Measurements from ENCODE around the gene KCNC3. TPM values are rescaled to one million over a fixed set of nuclear protein-coding genes. Genes with fewer than 3 reads are reported as not detected.

The KCNC3 gene
- total and polyA plus RNA-seq, 4 donors, result 0.56 to 1.6 (median 1.1) TPM

DNA sequence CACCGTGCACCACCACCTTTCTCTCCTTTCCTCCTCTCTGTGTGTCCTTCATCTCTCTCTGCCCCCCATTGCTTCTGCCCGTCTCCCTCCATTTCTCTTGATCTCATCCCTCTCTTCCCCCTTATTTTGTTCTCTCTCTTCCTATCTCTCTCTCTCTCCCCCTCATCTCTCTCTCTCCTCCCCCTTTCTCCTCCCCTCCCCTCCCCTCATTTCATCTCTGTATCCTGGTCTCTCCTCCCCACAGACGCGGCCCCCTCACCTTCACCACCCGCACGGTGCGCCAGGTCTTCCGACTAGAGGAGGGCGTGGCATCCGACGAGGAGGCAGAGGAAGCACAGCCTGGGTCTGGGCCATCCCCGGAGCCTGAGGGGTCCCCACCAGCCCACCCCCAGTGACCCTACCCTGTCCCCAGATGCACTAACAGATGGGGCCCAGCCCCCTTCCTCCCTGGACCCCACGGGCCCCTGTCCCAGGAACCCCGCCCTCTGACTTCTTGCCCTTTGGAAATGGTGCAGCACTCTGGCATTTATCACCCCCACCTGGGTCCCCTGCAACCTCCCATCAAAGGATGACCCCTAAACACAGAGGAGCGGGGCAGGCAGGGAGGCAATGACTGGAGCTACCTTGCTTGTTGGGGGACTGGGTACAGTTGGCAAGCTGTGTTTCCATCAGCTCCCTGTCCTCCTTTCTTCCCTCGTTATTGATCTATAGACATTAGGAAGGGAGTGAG is 19.6 kb downstream of the KCNC3 start:
- peaks cover 2 to 4% (median 3%) of the 10 kb centered on the region in 4 donors for H3K27me3 ChIP-seq (ENCODE audit: control insufficient read depth in 4 of 4, insufficient read depth in 4 of 4, low read length in 3 of 4)
- WGBS, result 86% methylated on average over 16 of the region's 16 CpGs

DNA sequence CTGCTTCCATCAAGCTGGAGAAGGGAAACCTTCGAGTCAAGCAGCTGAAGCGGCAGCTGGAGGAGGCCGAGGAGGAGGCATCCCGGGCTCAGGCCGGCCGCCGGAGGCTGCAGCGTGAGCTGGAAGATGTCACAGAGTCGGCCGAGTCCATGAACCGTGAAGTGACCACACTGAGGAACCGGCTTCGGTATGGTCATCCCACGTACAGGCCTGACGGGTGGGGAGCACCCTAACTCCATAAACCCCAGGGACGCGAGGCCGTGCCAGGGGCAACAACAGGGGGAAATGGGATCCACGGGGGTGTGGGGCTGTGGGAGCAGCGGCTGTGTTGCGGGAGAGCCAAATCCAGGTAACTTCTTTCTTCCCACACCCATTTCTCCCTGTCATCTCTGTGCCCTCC is 20.2 kb downstream of the KCNC3 start:
- H3K9ac ChIP-seq (ENCODE audit: low read depth in 1 of 2, low read length in 2 of 2), result no peak overlapping the region
- no peak overlapping the region for H3K27ac ChIP-seq (ENCODE audit: low read depth in 1 of 2, low read length in 2 of 2)
- no peak for DNase-seq (ENCODE audit: low spot score)
- no peaks in the 10 kb centered on the region for H3K4me1 ChIP-seq (ENCODE audit: control insufficient read depth in 4 of 4, insufficient read depth in 4 of 4, low read length in 3 of 4)
- no peak overlapping the region for H3K4me3 ChIP-seq (ENCODE audit: low read depth in 1 of 3, low read length in 3 of 3)
- TF ChIP-seq RAD21 (IDR thresholded peaks at IDR 0.05) (no peak), FOXA2 (IDR thresholded peaks at IDR 0.05) (no peak), HNF4G (IDR thresholded peaks at IDR 0.05) (no peak)
- TF ChIP-seq, protein P1, sequence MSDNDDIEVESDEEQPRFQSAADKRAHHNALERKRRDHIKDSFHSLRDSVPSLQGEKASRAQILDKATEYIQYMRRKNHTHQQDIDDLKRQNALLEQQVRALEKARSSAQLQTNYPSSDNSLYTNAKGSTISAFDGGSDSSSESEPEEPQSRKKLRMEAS (IDR thresholded peaks at IDR 0.05), result no peak
- H3K9me3 ChIP-seq (ENCODE audit: control insufficient read depth in 4 of 4, low read length in 3 of 4), result no peaks in the 10 kb centered on the region
- 96% methylated on average over 21 of the region's 21 CpGs for WGBS
- H3K36me3 ChIP-seq (ENCODE audit: control insufficient read depth in 4 of 4, insufficient read depth in 3 of 4, low read depth in 1 of 4, low read length in 3 of 4), result peaks cover 1 to 22% (median 9%) of the 10 kb centered on the region in 4 donors
- H3K27me3 ChIP-seq (ENCODE audit: control insufficient read depth in 4 of 4, insufficient read depth in 4 of 4, low read length in 3 of 4), result peaks cover 0 to 4% (median 3%) of the 10 kb centered on the region in 4 donors

More for the DNA sequence above, 19.6 kb downstream of the KCNC3 start:
- Histone ChIP-seq H3K9me3 (ENCODE audit: control insufficient read depth in 4 of 4, low read length in 3 of 4) (no peaks in the 10 kb centered on the region), H3K4me1 (ENCODE audit: control insufficient read depth in 4 of 4, insufficient read depth in 4 of 4, low read length in 3 of 4) (no peaks in the 10 kb centered on the region), H3K36me3 (ENCODE audit: control insufficient read depth in 4 of 4, insufficient read depth in 3 of 4, low read depth in 1 of 4, low read length in 3 of 4) (peaks cover 1 to 22% (median 9%) of the 10 kb centered on the region in 4 donors), H3K9ac (ENCODE audit: low read depth in 1 of 2, low read length in 2 of 2) (no peak overlapping the region), H3K4me3 (ENCODE audit: low read depth in 1 of 3, low read length in 3 of 3) (no peak overlapping the region), H3K27ac (ENCODE audit: low read depth in 1 of 2, low read length in 2 of 2) (no peak overlapping the region)
- no peak for DNase-seq (ENCODE audit: low spot score)
- TF ChIP-seq FOXA2 (IDR thresholded peaks at IDR 0.05) (no peak), HNF4G (IDR thresholded peaks at IDR 0.05) (no peak), RAD21 (IDR thresholded peaks at IDR 0.05) (no peak), NR2F2 (IDR thresholded peaks at IDR 0.05) (no peak), RXRA (IDR thresholded peaks at IDR 0.05) (no peak)
- TF ChIP-seq, protein P2, sequence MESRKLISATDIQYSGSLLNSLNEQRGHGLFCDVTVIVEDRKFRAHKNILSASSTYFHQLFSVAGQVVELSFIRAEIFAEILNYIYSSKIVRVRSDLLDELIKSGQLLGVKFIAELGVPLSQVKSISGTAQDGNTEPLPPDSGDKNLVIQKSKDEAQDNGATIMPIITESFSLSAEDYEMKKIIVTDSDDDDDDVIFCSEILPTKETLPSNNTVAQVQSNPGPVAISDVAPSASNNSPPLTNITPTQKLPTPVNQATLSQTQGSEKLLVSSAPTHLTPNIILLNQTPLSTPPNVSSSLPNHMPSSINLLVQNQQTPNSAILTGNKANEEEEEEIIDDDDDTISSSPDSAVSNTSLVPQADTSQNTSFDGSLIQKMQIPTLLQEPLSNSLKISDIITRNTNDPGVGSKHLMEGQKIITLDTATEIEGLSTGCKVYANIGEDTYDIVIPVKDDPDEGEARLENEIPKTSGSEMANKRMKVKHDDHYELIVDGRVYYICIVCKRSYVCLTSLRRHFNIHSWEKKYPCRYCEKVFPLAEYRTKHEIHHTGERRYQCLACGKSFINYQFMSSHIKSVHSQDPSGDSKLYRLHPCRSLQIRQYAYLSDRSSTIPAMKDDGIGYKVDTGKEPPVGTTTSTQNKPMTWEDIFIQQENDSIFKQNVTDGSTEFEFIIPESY (IDR thresholded peaks at IDR 0.05), result no peak

DNA sequence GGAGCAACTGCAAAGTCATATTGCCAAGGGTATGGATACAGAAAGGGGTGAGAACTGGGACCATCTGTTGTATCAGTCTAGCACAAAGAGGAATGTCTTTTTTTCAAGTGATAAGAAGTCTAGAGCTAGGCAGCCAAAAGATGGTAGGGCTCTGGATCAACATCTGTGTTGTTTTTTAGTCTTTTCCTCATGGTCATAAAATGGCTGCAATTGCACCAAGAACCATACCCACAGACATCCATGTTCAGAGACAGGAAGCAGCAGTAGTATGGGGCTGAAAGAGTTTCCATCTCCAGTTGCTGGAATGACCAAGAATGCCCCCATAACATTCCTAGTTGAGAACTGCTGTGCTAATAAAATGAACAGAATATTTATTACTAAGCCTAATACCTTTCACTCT is 25.6 kb downstream of the KCNC3 start:
- no peak for DNase-seq (ENCODE audit: low spot score)
- H3K27ac ChIP-seq (ENCODE audit: low read depth in 1 of 2, low read length in 2 of 2), result no peak overlapping the region
- H3K9ac ChIP-seq (ENCODE audit: low read depth in 1 of 2, low read length in 2 of 2), result no peak overlapping the region
- H3K27me3 ChIP-seq (ENCODE audit: control insufficient read depth in 4 of 4, insufficient read depth in 4 of 4, low read length in 3 of 4), result no peaks in the 10 kb centered on the region
- H3K9me3 ChIP-seq (ENCODE audit: control insufficient read depth in 4 of 4, low read length in 3 of 4), result no peaks in the 10 kb centered on the region
- TF ChIP-seq NR2F2 (IDR thresholded peaks at IDR 0.05) (no peak), RAD21 (IDR thresholded peaks at IDR 0.05) (no peak), HNF4A (conservative IDR thresholded peaks at IDR 0.05) (no peak), JUND (IDR thresholded peaks at IDR 0.05) (no peak), EGR1 (IDR thresholded peaks at IDR 0.05; ENCODE audit: low read depth in 2 of 2) (no peak), TAF1 (conservative IDR thresholded peaks at IDR 0.05) (no peak), GABPA (IDR thresholded peaks at IDR 0.05 in 1 of 2, conservative IDR thresholded peaks at IDR 0.05 in 1 of 2) (no peak), YY1 (IDR thresholded peaks at IDR 0.05) (no peak), SP1 (IDR thresholded peaks at IDR 0.05) (no peak), FOXA2 (IDR thresholded peaks at IDR 0.05) (no peak)
- TF ChIP-seq, protein P3, sequence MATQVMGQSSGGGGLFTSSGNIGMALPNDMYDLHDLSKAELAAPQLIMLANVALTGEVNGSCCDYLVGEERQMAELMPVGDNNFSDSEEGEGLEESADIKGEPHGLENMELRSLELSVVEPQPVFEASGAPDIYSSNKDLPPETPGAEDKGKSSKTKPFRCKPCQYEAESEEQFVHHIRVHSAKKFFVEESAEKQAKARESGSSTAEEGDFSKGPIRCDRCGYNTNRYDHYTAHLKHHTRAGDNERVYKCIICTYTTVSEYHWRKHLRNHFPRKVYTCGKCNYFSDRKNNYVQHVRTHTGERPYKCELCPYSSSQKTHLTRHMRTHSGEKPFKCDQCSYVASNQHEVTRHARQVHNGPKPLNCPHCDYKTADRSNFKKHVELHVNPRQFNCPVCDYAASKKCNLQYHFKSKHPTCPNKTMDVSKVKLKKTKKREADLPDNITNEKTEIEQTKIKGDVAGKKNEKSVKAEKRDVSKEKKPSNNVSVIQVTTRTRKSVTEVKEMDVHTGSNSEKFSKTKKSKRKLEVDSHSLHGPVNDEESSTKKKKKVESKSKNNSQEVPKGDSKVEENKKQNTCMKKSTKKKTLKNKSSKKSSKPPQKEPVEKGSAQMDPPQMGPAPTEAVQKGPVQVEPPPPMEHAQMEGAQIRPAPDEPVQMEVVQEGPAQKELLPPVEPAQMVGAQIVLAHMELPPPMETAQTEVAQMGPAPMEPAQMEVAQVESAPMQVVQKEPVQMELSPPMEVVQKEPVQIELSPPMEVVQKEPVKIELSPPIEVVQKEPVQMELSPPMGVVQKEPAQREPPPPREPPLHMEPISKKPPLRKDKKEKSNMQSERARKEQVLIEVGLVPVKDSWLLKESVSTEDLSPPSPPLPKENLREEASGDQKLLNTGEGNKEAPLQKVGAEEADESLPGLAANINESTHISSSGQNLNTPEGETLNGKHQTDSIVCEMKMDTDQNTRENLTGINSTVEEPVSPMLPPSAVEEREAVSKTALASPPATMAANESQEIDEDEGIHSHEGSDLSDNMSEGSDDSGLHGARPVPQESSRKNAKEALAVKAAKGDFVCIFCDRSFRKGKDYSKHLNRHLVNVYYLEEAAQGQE (IDR thresholded peaks at IDR 0.05), result no peak
- TF ChIP-seq, protein P2 (IDR thresholded peaks at IDR 0.05), result no peak
- TF ChIP-seq, protein P4, sequence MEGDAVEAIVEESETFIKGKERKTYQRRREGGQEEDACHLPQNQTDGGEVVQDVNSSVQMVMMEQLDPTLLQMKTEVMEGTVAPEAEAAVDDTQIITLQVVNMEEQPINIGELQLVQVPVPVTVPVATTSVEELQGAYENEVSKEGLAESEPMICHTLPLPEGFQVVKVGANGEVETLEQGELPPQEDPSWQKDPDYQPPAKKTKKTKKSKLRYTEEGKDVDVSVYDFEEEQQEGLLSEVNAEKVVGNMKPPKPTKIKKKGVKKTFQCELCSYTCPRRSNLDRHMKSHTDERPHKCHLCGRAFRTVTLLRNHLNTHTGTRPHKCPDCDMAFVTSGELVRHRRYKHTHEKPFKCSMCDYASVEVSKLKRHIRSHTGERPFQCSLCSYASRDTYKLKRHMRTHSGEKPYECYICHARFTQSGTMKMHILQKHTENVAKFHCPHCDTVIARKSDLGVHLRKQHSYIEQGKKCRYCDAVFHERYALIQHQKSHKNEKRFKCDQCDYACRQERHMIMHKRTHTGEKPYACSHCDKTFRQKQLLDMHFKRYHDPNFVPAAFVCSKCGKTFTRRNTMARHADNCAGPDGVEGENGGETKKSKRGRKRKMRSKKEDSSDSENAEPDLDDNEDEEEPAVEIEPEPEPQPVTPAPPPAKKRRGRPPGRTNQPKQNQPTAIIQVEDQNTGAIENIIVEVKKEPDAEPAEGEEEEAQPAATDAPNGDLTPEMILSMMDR (IDR thresholded peaks at IDR 0.05; ENCODE audit: low read depth, low read length, missing input control), result no peak
- H3K4me3 ChIP-seq (ENCODE audit: low read depth in 1 of 3, low read length in 3 of 3), result no peak overlapping the region
- no peaks in the 10 kb centered on the region for H3K4me1 ChIP-seq (ENCODE audit: control insufficient read depth in 4 of 4, insufficient read depth in 4 of 4, low read length in 3 of 4)
- peaks cover 2 to 31% (median 16%) of the 10 kb centered on the region in 4 donors for H3K36me3 ChIP-seq (ENCODE audit: control insufficient read depth in 4 of 4, insufficient read depth in 3 of 4, low read depth in 1 of 4, low read length in 3 of 4)
